ENCODE results near the gene SPATA13.

DNA sequence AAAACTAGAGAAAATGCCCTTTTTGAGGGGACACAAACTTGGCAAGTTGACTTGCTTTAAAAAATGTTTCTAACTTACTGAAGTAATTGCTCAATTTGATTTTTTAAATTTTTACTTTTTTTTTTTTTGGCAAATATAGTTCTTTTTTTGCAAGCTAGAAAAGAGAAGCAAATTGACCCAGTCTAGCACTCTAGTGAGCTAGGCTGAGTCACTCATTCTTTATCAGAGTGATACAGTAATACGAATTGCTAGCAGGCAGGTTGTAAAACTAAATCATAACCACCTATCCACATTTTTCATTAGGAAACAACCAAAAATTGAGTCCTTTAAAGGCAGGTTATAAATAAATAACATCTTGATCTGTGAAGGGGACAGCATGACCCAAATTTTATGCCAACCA is 97.0 kb downstream of the SPATA13 start:
- TF ChIP-seq, protein P1, sequence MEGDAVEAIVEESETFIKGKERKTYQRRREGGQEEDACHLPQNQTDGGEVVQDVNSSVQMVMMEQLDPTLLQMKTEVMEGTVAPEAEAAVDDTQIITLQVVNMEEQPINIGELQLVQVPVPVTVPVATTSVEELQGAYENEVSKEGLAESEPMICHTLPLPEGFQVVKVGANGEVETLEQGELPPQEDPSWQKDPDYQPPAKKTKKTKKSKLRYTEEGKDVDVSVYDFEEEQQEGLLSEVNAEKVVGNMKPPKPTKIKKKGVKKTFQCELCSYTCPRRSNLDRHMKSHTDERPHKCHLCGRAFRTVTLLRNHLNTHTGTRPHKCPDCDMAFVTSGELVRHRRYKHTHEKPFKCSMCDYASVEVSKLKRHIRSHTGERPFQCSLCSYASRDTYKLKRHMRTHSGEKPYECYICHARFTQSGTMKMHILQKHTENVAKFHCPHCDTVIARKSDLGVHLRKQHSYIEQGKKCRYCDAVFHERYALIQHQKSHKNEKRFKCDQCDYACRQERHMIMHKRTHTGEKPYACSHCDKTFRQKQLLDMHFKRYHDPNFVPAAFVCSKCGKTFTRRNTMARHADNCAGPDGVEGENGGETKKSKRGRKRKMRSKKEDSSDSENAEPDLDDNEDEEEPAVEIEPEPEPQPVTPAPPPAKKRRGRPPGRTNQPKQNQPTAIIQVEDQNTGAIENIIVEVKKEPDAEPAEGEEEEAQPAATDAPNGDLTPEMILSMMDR (IDR thresholded peaks at IDR 0.05): no peak
- no peak for TF ChIP-seq POLR2A (IDR thresholded peaks at IDR 0.05)
- TF ChIP-seq EP300 (IDR thresholded peaks at IDR 0.05): no peak
- TF ChIP-seq POLR2AphosphoS5 (IDR thresholded peaks at IDR 0.05): no peak

All from stomach (tissue), 4 donors.